Mammary epithelial cell (primary cell): ENCODE data around the gene NFATC1.

ENCODE experiments used
- CTCF ChIP-seq, 2 donors: IDR thresholded peaks in 1 of 2; conservative IDR thresholded peaks in 1 of 2; 2 replicates each; pipeline ENCODE4 v1.5.1; 2011 to 2012; ENCODE audit warnings: inconsistent platforms in 2 of 2, low read length in 2 of 2, mild to moderate bottlenecking in 2 of 2, control low read depth in 1 of 2, low read depth in 1 of 2; ENCODE audit not compliant: insufficient read depth in 1 of 2; ENCODE audit errors: extremely low read depth in 1 of 2
- EZH2 ChIP-seq: IDR thresholded peaks from 2 replicates; pipeline ENCODE4 v1.6.1; 2012; ENCODE audit warnings: low read length, inconsistent platforms, borderline replicate concordance

- TF ChIP-seq CTCF (conservative IDR thresholded peaks at IDR 0.05 in 1 of 2, IDR thresholded peaks at IDR 0.05 in 1 of 2; ENCODE audit: extremely low read depth in 1 of 2, insufficient read depth in 1 of 2, low read depth in 1 of 2, low read length in 2 of 2) (no peak), EZH2 (no peak)
Measured at GRCh38 chr18:79510731-79511241, 115.1 kb downstream of the NFATC1 start.
